OCI-LY7 (cell line): ENCODE measurements around the gene DUSP9. TPM values are rescaled to one million over a fixed set of nuclear protein-coding genes. Genes with fewer than 3 reads are reported as not detected.
"Not testable (repeated sequence)": the region's sequence is repeated elsewhere in the genome, so short reads cannot be mapped to it uniquely, and the experiment has no call there.

Source experiments
- BruUV-seq: library from RNA; stranded (reverse); fragments of 400-500 nt; replicated peaks from 2 replicates; lab custom pipeline; 2021; lab: Mats Ljungman, UMichigan
- CTCF ChIA-PET: fragments of 300-600 bp; sonication (Branson Sonifier 250); formaldehyde crosslinking; loops from one replicate; lab custom pipeline; 2022; ENCODE audit warnings: antibody characterized with exemption; ENCODE audit not compliant: unreplicated experiment; lab: Charles Lee
- POLR2A ChIA-PET: fragments of 300-600 bp; sonication (Branson Sonifier 250); formaldehyde crosslinking; loops from one replicate; lab custom pipeline; 2022; ENCODE audit warnings: antibody characterized with exemption; lab: Charles Lee
- DNase-seq: peaks from one replicate; pipeline ENCODE4 v3.0.0-alpha.2; 2015; ENCODE audit warnings: low spot score
- H2AFZ ChIP-seq: fragments of 200-600 bp; sonication (generic), shearing (Covaris generic); 2 replicates; pipeline ENCODE4 v1.6.1; 2014; ENCODE audit warnings: mild to moderate bottlenecking, antibody characterized with exemption, low read length, moderate library complexity
- H3K27ac ChIP-seq: fragments of 200-600 bp; sonication (generic); 2 replicates; pipeline ENCODE4 v1.5.1; 2014; ENCODE audit warnings: mixed run types, low read depth, mild to moderate bottlenecking, moderate library complexity, low read length, inconsistent platforms; ENCODE audit not compliant: poor library complexity, severe bottlenecking
- H3K36me3 ChIP-seq: fragments of 200-600 bp; sonication (generic); 2 replicates; pipeline ENCODE4 v1.6.1; 2014; ENCODE audit warnings: mild to moderate bottlenecking, antibody characterized with exemption, low read length, moderate library complexity, mixed read lengths; ENCODE audit not compliant: insufficient read depth
- H3K4me1 ChIP-seq: fragments of 200-600 bp; sonication (generic); 2 replicates; pipeline ENCODE4 v1.5.1; 2014; ENCODE audit warnings: mild to moderate bottlenecking, low read length; ENCODE audit not compliant: insufficient read depth, poor library complexity, severe bottlenecking
- H3K4me2 ChIP-seq: fragments of 200-600 bp; sonication (generic); 2 replicates; pipeline ENCODE4 v1.6.1; 2014; ENCODE audit warnings: mild to moderate bottlenecking, low read length
- H3K4me3 ChIP-seq: fragments of 200-600 bp; sonication (generic); 2 replicates; pipeline ENCODE4 v1.5.1; 2014; ENCODE audit warnings: mild to moderate bottlenecking, low read depth, low read length; ENCODE audit not compliant: poor library complexity, severe bottlenecking
- H3K79me2 ChIP-seq: fragments of 200-600 bp; sonication (generic); 2 replicates; pipeline ENCODE4 v1.6.1; 2016; ENCODE audit warnings: low read depth, mild to moderate bottlenecking, low read length, moderate library complexity, mixed read lengths; ENCODE audit not compliant: insufficient read depth
- H3K9me2 ChIP-seq: fragments of 200-600 bp; sonication (generic); 2 replicates; pipeline ENCODE4 v1.6.1; 2016; ENCODE audit warnings: mild to moderate bottlenecking, low read length, mixed read lengths; ENCODE audit not compliant: insufficient read depth
- H3K9me3 ChIP-seq: fragments of 200-600 bp; sonication (generic); 2 replicates; pipeline ENCODE4 v1.6.1; 2014; ENCODE audit warnings: mild to moderate bottlenecking, mixed run types, low read length, mixed read lengths
- H4K20me1 ChIP-seq: fragments of 200-600 bp; sonication (generic); 2 replicates; pipeline ENCODE4 v1.6.1; 2014; ENCODE audit warnings: mild to moderate bottlenecking, antibody characterized with exemption, low read length, moderate library complexity, mixed read lengths; ENCODE audit not compliant: insufficient read depth
- EZH2phosphoT487 ChIP-seq: fragments of 200-600 bp; sonication (generic); IDR thresholded peaks from 2 replicates; pipeline ENCODE4 v1.6.1; 2018; ENCODE audit warnings: low read depth, borderline replicate concordance, mild to moderate bottlenecking, mixed run types, antibody characterized with exemption, low read length, moderate library complexity, mixed read lengths
- intact Hi-C: fragments of 100-400 bp; cut with micrococcal nuclease; formaldehyde crosslinking; loops from one replicate; pipeline ENCODE4 v1.10.0; 2022; ENCODE audit not compliant: unreplicated experiment
- total RNA-seq, 2 experiments: library from RNA; depleted of rRNA in 1 of 2; stranded (reverse); fragments of >200 nt in 1 of 2; shearing (Covaris generic) in 1 of 2; gene quantifications; 2 replicates each; pipeline ENCODE4 v1.2.3, GENCODE V29; 2014 to 2022
- TF ChIP-seq, protein P1 (sequence below): fragments of 200-600 bp; sonication (generic); conservative IDR thresholded peaks from 2 replicates; pipeline ENCODE4 v1.5.1; 2014; ENCODE audit warnings: mild to moderate bottlenecking, antibody characterized with exemption, low read length, moderate library complexity, mixed read lengths

DUSP9 gene
- total RNA-seq, 2 experiments from 2014 or later: not detected

GRCh38 chrX:153688911-153689590, 42.0 kb downstream of the DUSP9 start:
- intact Hi-C loops: loop anchor here (10.0 kb wide), 1 partner anchor 76 kb away; the partner anchor contains the start of gene PLXNB3
- H2AFZ ChIP-seq: no peak overlapping the region
- BruUV-seq: no TSS peak
- no peak for TF ChIP-seq EZH2phosphoT487
- H3K27ac ChIP-seq: no peak overlapping the region
- ChIA-PET CTCF (no interaction called here), POLR2A (no interaction called here)
- H3K9me2 ChIP-seq: no peaks in the 10 kb centered on the region
- no peak for DNase-seq
- no peaks in the 10 kb centered on the region for H4K20me1 ChIP-seq
- no peaks in the 10 kb centered on the region for H3K79me2 ChIP-seq
- no peak overlapping the region for H3K4me3 ChIP-seq
- no peaks in the 10 kb centered on the region for H3K36me3 ChIP-seq
- no peaks in the 10 kb centered on the region for H3K4me1 ChIP-seq
- H3K9me3 ChIP-seq: no peaks in the 10 kb centered on the region
- H3K4me2 ChIP-seq: no peak overlapping the region

DNA sequence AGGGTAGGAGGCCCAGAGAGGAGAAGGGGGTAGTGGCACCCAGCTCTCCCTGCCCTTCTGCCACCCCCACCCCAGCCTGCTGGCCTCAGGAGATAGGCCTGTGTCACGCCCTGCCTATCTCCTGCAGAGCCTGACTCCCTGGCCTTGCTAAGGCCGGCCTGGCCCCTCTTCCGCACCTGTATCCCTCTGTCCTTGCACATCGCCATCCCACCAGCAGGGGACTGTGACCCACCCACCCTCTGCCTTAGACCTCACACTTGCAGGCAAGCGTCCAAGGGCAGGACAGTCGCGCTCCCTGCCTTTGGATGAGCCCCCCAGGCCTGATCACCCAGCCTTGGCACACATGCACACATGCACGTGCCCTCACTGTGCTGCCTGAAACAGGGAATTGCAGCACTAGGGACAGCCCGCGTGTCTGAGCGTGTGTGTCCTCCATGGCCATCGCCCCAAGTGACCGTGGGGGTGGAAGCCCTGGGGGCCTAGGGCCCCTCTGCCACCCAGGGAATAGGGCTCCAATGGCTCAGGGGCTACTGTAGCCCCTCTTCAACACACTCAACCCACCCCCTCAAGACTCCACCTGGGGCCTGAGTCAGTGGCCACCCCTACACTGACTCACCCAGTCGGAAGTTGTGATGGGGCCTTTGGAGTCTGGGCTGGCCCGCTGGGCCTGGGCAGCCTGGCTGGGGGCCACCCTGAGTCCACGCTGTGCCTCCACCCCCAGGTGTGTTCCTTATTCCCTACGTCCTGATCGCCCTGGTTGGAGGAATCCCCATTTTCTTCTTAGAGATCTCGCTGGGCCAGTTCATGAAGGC, 42.9 kb downstream of the DUSP9 start:
- TF ChIP-seq, protein P1, sequence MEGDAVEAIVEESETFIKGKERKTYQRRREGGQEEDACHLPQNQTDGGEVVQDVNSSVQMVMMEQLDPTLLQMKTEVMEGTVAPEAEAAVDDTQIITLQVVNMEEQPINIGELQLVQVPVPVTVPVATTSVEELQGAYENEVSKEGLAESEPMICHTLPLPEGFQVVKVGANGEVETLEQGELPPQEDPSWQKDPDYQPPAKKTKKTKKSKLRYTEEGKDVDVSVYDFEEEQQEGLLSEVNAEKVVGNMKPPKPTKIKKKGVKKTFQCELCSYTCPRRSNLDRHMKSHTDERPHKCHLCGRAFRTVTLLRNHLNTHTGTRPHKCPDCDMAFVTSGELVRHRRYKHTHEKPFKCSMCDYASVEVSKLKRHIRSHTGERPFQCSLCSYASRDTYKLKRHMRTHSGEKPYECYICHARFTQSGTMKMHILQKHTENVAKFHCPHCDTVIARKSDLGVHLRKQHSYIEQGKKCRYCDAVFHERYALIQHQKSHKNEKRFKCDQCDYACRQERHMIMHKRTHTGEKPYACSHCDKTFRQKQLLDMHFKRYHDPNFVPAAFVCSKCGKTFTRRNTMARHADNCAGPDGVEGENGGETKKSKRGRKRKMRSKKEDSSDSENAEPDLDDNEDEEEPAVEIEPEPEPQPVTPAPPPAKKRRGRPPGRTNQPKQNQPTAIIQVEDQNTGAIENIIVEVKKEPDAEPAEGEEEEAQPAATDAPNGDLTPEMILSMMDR: no peak
- no peak for TF ChIP-seq EZH2phosphoT487
- Histone ChIP-seq H3K4me2 (no peak overlapping the region), H3K9me3 (no peaks in the 10 kb centered on the region), H3K4me3 (no peak overlapping the region), H3K9me2 (no peaks in the 10 kb centered on the region), H3K36me3 (no peaks in the 10 kb centered on the region), H3K79me2 (no peaks in the 10 kb centered on the region), H2AFZ (no peak overlapping the region), H3K27ac (no peak overlapping the region), H4K20me1 (no peaks in the 10 kb centered on the region), H3K4me1 (no peaks in the 10 kb centered on the region)
- no peak for DNase-seq
- POLR2A ChIA-PET: no interaction called here
- BruUV-seq: no TSS peak
- intact Hi-C loops: loop anchor here (10.0 kb wide), 1 partner anchor 75 kb away; the partner anchor contains the start of gene PLXNB3
- CTCF ChIA-PET: no interaction called here

GRCh38 chrX:153690466-153690865, 43.5 kb downstream of the DUSP9 start:
- no peaks in the 10 kb centered on the region for H3K9me3 ChIP-seq
- intact Hi-C loops: no loop called here
- POLR2A ChIA-PET: no interaction called here
- CTCF ChIA-PET: no interaction called here
- H2AFZ ChIP-seq: no peak overlapping the region
- DNase-seq: no peak
- H3K4me1 ChIP-seq: no peaks in the 10 kb centered on the region
- BruUV-seq: no TSS peak
- no peak for TF ChIP-seq EZH2phosphoT487
- no peaks in the 10 kb centered on the region for H3K79me2 ChIP-seq
- H4K20me1 ChIP-seq: no peaks in the 10 kb centered on the region
- no peak overlapping the region for H3K4me3 ChIP-seq
- no peaks in the 10 kb centered on the region for H3K9me2 ChIP-seq
- H3K36me3 ChIP-seq: no peaks in the 10 kb centered on the region
- H3K4me2 ChIP-seq: no peak overlapping the region
- no peak overlapping the region for H3K27ac ChIP-seq

GRCh38 chrX:153691032-153691827, 44.2 kb downstream of the DUSP9 start:
- H3K4me3 ChIP-seq, H3K4me1 ChIP-seq, H4K20me1 ChIP-seq, intact Hi-C loops, DNase-seq, H3K79me2 ChIP-seq, H3K4me2 ChIP-seq, CTCF ChIA-PET, H3K9me2 ChIP-seq, H3K9me3 ChIP-seq, H2AFZ ChIP-seq, H3K36me3 ChIP-seq, BruUV-seq, H3K27ac ChIP-seq: not testable (repeated sequence)
- POLR2A ChIA-PET: interaction anchor here (0.6 kb wide), 1 partner anchor 25 kb away, joined by 3 read pairs; no protein-coding TSS in a partner anchor
